ENCODE measurements around the gene GNG11.

DNA sequence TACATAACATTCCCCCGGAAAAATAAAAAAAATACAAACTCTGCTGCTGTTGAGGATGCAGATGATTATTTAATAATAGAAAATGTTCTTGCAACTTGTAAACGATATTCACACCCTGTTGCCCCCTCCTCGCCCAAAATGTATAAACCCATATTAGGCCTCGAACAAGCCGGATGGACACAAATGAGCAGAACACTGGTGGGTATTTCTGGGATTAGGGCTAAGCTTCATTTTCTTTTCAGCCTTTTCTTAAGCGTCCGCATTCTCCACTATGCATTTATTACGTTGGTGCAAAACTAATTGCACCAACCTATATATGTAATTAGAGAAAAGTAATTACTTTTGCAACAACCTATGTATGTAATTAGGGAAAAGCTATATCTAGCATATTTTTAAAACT is 349 bp upstream of the GNG11 start:
- TF ChIP-seq, protein P1, sequence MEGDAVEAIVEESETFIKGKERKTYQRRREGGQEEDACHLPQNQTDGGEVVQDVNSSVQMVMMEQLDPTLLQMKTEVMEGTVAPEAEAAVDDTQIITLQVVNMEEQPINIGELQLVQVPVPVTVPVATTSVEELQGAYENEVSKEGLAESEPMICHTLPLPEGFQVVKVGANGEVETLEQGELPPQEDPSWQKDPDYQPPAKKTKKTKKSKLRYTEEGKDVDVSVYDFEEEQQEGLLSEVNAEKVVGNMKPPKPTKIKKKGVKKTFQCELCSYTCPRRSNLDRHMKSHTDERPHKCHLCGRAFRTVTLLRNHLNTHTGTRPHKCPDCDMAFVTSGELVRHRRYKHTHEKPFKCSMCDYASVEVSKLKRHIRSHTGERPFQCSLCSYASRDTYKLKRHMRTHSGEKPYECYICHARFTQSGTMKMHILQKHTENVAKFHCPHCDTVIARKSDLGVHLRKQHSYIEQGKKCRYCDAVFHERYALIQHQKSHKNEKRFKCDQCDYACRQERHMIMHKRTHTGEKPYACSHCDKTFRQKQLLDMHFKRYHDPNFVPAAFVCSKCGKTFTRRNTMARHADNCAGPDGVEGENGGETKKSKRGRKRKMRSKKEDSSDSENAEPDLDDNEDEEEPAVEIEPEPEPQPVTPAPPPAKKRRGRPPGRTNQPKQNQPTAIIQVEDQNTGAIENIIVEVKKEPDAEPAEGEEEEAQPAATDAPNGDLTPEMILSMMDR (IDR thresholded peaks at IDR 0.05), result no peak
- no peak for TF ChIP-seq POLR2A (IDR thresholded peaks at IDR 0.05)
